ENCODE data around the gene MED27.

DNA sequence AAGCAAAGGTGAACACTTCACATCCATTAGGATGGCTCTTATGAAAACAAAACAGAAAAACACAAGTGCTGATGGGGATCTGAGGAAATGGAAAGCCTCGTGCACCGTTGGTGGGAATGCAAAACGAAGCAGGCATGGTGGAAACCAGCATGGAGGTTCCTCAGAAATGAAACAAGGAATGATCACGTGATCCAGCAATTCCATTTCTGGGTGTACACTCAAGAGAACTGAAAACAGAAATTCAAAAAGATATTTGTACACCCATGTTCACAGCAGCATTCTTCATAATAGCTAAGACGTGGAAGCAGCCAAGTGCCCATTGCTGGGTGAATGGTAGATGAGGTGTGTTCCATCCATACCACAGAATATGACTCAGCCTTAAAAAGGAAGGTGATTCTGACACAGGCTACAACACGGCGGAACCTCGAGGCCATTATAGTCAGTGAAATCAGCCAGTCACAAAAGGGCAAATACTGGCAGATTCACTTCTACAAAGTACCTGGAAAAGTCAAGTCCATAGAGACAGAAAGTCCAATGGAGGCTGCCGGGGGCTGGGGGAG lies 252.6 kb downstream of the MED27 start:
- TF ChIP-seq YY1 (IDR thresholded peaks at IDR 0.05; ENCODE audit: low read depth) (no peak), NFIC (IDR thresholded peaks at IDR 0.05) (no peak), TAF1 (IDR thresholded peaks at IDR 0.05; ENCODE audit: low read depth) (no peak), CREB1 (IDR thresholded peaks at IDR 0.05; ENCODE audit: low read depth) (no peak), TEAD4 (IDR thresholded peaks at IDR 0.05) (no peak), FOXM1 (IDR thresholded peaks at IDR 0.05; ENCODE audit: borderline replicate concordance, low read depth) (no peak), EGR1 (IDR thresholded peaks at IDR 0.05) (no peak)
- TF ChIP-seq, protein P1, sequence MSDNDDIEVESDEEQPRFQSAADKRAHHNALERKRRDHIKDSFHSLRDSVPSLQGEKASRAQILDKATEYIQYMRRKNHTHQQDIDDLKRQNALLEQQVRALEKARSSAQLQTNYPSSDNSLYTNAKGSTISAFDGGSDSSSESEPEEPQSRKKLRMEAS (IDR thresholded peaks at IDR 0.05) = no peak

Data from Ishikawa (cell line).